Spleen (tissue), 7 donors: ENCODE results near the gene ERCC6L.

Source experiments
- CTCF ChIP-seq, 11 experiments: fragments of 200-600 bp in 7 of 11; fragments of 450-650 bp in 4 of 11; sonication (generic) in 4 of 11; IDR thresholded peaks in 8 of 11; conservative IDR thresholded peaks in 3 of 11; 1 replicate in 7 of 11; 2 replicates in 4 of 11; pipeline versions ENCODE4 v1.4.0 to v1.8.0; 2016 to 2021; ENCODE audit warnings: antibody characterized with exemption in 11 of 11, inconsistent platforms in 4 of 11, mild to moderate bottlenecking in 1 of 11
- POLR2A ChIP-seq, 3 donors: fragments of 450-650 bp; IDR thresholded peaks; one replicate each; pipeline ENCODE4 v1.5.1; 2017; ENCODE audit warnings: antibody characterized with exemption in 3 of 3, mild to moderate bottlenecking in 1 of 3
- donor health status: DM: no; HTN: no; CAD: no; lungs with moderate emphysema.
- donor health status: DM: no; HTN: no; CAD: no.
- donor health status: DM: no; HTN: no; CAD: no.

- TF ChIP-seq CTCF (IDR thresholded peaks at IDR 0.05 in 8 of 11, conservative IDR thresholded peaks at IDR 0.05 in 3 of 11), result no peak
- no peak for TF ChIP-seq POLR2A (IDR thresholded peaks at IDR 0.05)
These were observed 33.1 kb downstream of the ERCC6L start for GRCh38 chrX:72205706-72206105.
